ENCODE results near the gene EIF2D. TPM values are rescaled to one million over a fixed set of nuclear protein-coding genes. Genes with fewer than 3 reads are reported as not detected.

EIF2D gene
- total RNA-seq, 4 donors from 2014 or later: 42.0 to 78.4 (median 60.0) TPM

DNA sequence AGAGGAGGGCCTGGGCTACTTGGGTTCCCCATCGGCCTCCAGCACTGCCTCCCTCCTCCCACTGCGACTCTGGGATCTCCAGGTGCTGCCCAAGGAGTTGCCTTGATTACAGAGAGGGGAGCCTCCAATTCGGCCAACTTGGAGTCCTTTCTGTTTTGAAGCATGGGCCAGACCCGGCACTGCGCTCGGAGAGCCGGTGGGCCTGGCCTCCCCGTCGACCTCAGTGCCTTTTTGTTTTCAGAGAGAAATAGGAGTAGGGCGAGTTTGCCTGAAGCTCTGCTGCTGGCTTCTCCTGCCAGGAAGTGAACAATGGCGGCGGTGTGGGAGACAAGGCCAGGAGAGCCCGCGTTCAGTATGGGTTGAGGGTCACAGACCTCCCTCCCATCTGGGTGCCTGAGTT lies 24.4 kb downstream of the EIF2D start:
- TF ChIP-seq EP300 (IDR thresholded peaks at IDR 0.05) (no peak), POLR2A (IDR thresholded peaks at IDR 0.05) (no peak)
- TF ChIP-seq, protein P1, sequence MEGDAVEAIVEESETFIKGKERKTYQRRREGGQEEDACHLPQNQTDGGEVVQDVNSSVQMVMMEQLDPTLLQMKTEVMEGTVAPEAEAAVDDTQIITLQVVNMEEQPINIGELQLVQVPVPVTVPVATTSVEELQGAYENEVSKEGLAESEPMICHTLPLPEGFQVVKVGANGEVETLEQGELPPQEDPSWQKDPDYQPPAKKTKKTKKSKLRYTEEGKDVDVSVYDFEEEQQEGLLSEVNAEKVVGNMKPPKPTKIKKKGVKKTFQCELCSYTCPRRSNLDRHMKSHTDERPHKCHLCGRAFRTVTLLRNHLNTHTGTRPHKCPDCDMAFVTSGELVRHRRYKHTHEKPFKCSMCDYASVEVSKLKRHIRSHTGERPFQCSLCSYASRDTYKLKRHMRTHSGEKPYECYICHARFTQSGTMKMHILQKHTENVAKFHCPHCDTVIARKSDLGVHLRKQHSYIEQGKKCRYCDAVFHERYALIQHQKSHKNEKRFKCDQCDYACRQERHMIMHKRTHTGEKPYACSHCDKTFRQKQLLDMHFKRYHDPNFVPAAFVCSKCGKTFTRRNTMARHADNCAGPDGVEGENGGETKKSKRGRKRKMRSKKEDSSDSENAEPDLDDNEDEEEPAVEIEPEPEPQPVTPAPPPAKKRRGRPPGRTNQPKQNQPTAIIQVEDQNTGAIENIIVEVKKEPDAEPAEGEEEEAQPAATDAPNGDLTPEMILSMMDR (IDR thresholded peaks at IDR 0.05): no peak
- 63 to 69% methylated on average over 14 of the region's 14 CpGs for WGBS, 2 donors
- Histone ChIP-seq H3K27ac (peak overlapping the region in 3 of 4 donors; percentile 22 to 70 (median 60)), H3K27me3 (no peaks in the 10 kb centered on the region), H3K9me3 (no peaks in the 10 kb centered on the region), H3K4me3 (no peak overlapping the region), H3K36me3 (peaks cover 0 to 82% (median 19%) of the 10 kb centered on the region in 3 donors), H3K4me1 (peaks cover 0 to 53% (median 29%) of the 10 kb centered on the region in 4 donors)
- no peak for DNase-seq (ENCODE audit: low spot score in 2 of 2)

DNA sequence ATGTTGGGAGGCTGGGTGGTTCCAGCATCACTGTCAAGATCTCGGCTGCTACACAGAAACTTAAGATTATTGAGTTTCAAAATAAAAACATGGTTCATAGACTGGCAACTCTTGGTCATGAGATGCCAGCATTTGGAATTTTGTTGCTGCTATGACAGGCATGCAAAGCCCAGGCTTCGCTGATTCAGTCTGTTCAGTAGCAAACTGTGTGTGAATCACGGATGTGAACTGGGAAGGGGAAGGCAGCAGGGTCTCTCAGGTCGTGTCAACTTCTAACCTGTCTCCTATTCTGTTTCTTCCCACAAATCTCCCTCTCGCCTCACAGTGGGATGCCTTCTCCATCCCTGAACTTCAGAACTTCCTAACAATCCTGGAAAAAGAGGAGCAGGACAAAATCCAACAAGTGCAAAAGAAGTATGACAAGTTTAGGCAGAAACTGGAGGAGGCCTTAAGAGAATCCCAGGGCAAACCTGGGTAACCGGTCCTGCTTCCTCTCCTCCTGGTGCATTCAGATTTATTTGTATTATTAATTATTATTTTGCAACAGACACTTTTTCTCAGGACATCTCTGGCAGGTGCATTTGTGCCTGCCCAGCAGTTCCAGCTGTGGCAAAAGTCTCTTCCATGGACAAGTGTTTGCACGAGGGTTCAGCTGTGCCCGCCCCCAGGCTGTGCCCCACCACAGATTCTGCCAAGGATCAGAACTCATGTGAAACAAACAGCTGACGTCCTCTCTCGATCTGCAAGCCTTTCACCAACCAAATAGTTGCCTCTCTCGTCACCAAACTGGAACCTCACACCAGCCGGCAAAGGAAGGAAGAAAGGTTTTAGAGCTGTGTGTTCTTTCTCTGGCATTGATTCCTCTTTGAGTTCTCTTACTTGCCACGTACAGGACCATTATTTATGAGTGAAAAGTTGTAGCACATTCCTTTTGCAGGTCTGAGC lies 25.5 kb downstream of the EIF2D start:
- peaks cover 0 to 71% (median 9%) of the 10 kb centered on the region in 3 donors for H3K36me3 ChIP-seq
- H3K27ac ChIP-seq: peak overlapping the region in 1 of 4 donors; percentile 20
- H3K27me3 ChIP-seq: no peaks in the 10 kb centered on the region
- no peaks in the 10 kb centered on the region for H3K9me3 ChIP-seq
- WGBS, 2 donors: 66 to 72% methylated on average over 13 of the region's 13 CpGs
- H3K4me1 ChIP-seq: peaks cover 0 to 54% (median 29%) of the 10 kb centered on the region in 4 donors
- DNase-seq (ENCODE audit: low spot score in 2 of 2): no peak
- TF ChIP-seq, protein P1 (IDR thresholded peaks at IDR 0.05): no peak
- no peak for TF ChIP-seq POLR2A (IDR thresholded peaks at IDR 0.05)
- TF ChIP-seq EP300 (IDR thresholded peaks at IDR 0.05): no peak
- H3K4me3 ChIP-seq: no peak overlapping the region

DNA sequence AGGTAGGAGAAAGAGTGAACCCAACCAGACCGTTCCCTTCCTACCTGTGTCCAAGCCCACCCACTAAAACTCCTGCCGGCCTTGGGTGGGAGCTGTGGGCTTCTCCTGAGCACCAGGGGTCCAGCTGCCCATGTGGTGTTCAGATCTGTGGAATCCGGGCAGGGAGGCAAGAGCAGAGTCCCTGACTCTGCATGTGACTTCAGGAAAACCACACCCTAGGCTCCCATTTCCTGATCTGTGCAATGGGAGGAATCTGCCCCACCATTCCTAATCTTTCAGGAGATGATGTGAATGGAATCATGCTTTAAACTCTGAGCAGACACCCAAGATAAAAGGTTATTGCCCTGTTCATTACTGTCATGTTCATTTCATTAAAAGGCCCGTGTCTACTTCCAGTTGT lies 27.6 kb downstream of the EIF2D start:
- 67 to 82% methylated on average over 4 of the region's 4 CpGs for WGBS, 2 donors
- H3K36me3 ChIP-seq: peaks cover 0 to 55% (median 9%) of the 10 kb centered on the region in 3 donors
- H3K9me3 ChIP-seq: no peaks in the 10 kb centered on the region
- no peak for DNase-seq (ENCODE audit: low spot score in 2 of 2)
- H3K27me3 ChIP-seq: no peaks in the 10 kb centered on the region
- no peak overlapping the region for H3K27ac ChIP-seq
- TF ChIP-seq, protein P1 (IDR thresholded peaks at IDR 0.05): no peak
- TF ChIP-seq EP300 (IDR thresholded peaks at IDR 0.05) (no peak), POLR2A (IDR thresholded peaks at IDR 0.05) (no peak)
- H3K4me3 ChIP-seq: no peak overlapping the region
- H3K4me1 ChIP-seq: peaks cover 0 to 39% (median 19%) of the 10 kb centered on the region in 4 donors

DNA sequence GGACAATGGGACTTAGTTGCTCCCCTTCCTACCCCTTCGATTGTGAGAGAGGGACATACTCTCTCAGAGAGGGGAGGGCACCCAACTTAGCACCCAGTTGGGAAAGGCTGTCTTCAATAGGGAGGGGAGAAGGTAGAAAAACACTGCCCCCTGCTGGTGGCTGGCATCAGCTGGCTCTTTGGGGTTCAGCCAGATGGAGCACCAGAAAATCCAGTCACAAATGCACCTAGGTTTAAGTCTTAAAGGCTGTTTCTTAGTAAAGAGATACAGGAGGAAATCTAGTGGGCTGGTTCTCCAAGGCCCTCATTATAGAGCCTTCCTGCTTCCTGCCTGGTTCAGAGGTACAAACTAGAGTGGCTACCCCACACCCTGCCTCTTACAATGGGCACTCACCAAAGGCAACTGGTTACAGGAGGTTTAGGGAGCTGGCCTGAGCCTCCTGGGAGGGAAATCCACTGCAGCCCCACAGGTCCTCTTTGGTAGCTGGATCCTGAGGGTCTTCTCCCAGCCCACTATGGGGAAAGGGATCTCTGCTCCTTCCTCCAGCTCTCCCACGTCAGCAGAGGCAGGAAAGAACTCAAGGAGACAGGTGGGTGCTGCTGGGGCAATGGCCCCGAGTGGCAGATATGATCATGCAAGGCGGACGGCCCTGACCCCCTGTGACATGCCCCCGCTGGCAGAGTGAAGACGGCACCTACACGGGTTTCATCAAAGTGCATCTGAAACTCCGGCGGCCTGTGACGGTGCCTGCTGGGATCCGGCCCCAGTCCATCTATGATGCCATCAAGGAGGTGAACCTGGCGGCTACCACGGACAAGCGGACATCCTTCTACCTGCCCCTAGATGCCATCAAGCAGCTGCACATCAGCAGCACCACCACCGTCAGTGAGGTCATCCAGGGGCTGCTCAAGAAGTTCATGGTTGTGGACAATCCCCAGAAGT lies 28.3 kb downstream of the EIF2D start:
- H3K9me3 ChIP-seq: no peaks in the 10 kb centered on the region
- DNase-seq (ENCODE audit: low spot score in 2 of 2): peak; percentile 70 to 86
- TF ChIP-seq, protein P1 (IDR thresholded peaks at IDR 0.05): peak; percentile 76 to 90 (median 88)
- TF ChIP-seq POLR2A (IDR thresholded peaks at IDR 0.05) (no peak), EP300 (IDR thresholded peaks at IDR 0.05) (peak in 1 of 2 donors; percentile 23)
- H3K27me3 ChIP-seq: no peaks in the 10 kb centered on the region
- peaks cover 0 to 52% (median 9%) of the 10 kb centered on the region in 3 donors for H3K36me3 ChIP-seq
- 78 to 86% methylated on average over 14 of the region's 16 CpGs for WGBS, 2 donors
- H3K27ac ChIP-seq: peak overlapping the region in 1 of 4 donors; percentile 49
- H3K4me3 ChIP-seq: no peak overlapping the region
- peaks cover 0 to 37% (median 15%) of the 10 kb centered on the region in 4 donors for H3K4me1 ChIP-seq
